K562 (cell line): ENCODE results near the gene KRTAP19-3. TPM values are rescaled to one million over a fixed set of nuclear protein-coding genes. Genes with fewer than 3 reads are reported as not detected.

ENCODE experiments used
- ATAC-seq: fragments of 200-7000 bp; cut with Tn5 transposase; 3 replicates; pipeline ENCODE4 v1.9.1; 2020; ENCODE audit warnings: moderate library complexity
- BruUV-seq: library from RNA; stranded (reverse); fragments of 400-500 nt; replicated peaks from 2 replicates; lab custom pipeline; 2021; lab: Mats Ljungman, UMichigan
- CTCF ChIA-PET: fragments of 300-600 bp; formaldehyde crosslinking; extraction: SDS; loops from one replicate; lab custom pipeline; 2021; ENCODE audit warnings: low intra/inter-chr PET ratio; lab: Yijun Ruan, JAX
- POLR2A ChIA-PET: fragments of 300-600, 350-650 bp; sonication (Branson Sonifier 250); formaldehyde crosslinking; extraction: SDS; loops from one replicate; lab custom pipeline; 2021; ENCODE audit warnings: antibody characterized with exemption, inconsistent platforms; lab: Yijun Ruan, JAX
- DNase-seq, 4 experiments: peaks; one replicate each; pipeline versions ENCODE4 v3.0.0 to v3.0.0-alpha.2; 2011 to 2018; ENCODE audit warnings: low spot score in 3 of 4, mixed read lengths in 3 of 4; ENCODE audit errors: extremely low read depth in 1 of 4
- FAIRE-seq: peaks from 2 replicates; lab custom pipeline; 2011; peaks lifted over from hg19 to GRCh38; lab: Jason Lieb, UNC
- H2AFZ ChIP-seq: 2 replicates; pipeline ENCODE4 v1.6.0; 2011; ENCODE audit warnings: low read depth, low read length, control low read depth, inconsistent platforms
- H3K27ac ChIP-seq: fragments of 200-600 bp; 3 replicates; pipeline ENCODE4 v1.8.0; 2011; ENCODE audit warnings: low read depth, mild to moderate bottlenecking, control low read depth, inconsistent platforms, low read length, moderate library complexity, mixed read lengths; ENCODE audit errors: extremely low read depth
- H3K27me3 ChIP-seq, 2 experiments: fragments of 300-600 bp in 1 of 2; 2 replicates in 1 of 2; 3 replicates in 1 of 2; pipeline versions ENCODE4 v1.6.0 to v1.8.0; 2011; ENCODE audit warnings: inconsistent platforms in 2 of 2, low read length in 2 of 2, mild to moderate bottlenecking in 1 of 2, mixed read lengths in 1 of 2, moderate library complexity in 1 of 2; ENCODE audit not compliant: control insufficient read depth in 2 of 2, insufficient read depth in 2 of 2
- H3K36me3 ChIP-seq: fragments of 300-600 bp; 3 replicates; pipeline ENCODE4 v1.8.0; 2011; ENCODE audit warnings: mild to moderate bottlenecking, low read length, inconsistent platforms; ENCODE audit not compliant: control insufficient read depth, insufficient read depth
- H3K4me1 ChIP-seq, 2 experiments: fragments of 200-600 bp in 1 of 2; replicated peaks in 1 of 2; 2 replicates in 1 of 2; 3 replicates in 1 of 2; pipeline versions ENCODE4 v1.5.1 to v1.8.0; 2011; ENCODE audit warnings: inconsistent platforms in 2 of 2, low read length in 2 of 2, mild to moderate bottlenecking in 1 of 2, mixed read lengths in 1 of 2, moderate library complexity in 1 of 2; ENCODE audit not compliant: control insufficient read depth in 2 of 2, insufficient read depth in 2 of 2
- H3K4me2 ChIP-seq: 2 replicates; pipeline ENCODE4 v1.6.1; 2011; ENCODE audit warnings: low read length, control low read depth, inconsistent platforms, mixed read lengths; ENCODE audit not compliant: insufficient read depth
- H3K4me3 ChIP-seq: fragments of 200-600 bp; sonication (generic), shearing (Covaris generic); 2 replicates; pipeline ENCODE4 v1.5.1; 2016; ENCODE audit warnings: control low read depth, inconsistent platforms
- H3K79me2 ChIP-seq: fragments of 200-600 bp; 3 replicates; pipeline ENCODE4 v1.8.0; 2011; ENCODE audit warnings: low read length, inconsistent platforms; ENCODE audit not compliant: control insufficient read depth, insufficient read depth
- H3K9ac ChIP-seq, 2 experiments: 2 replicates each; pipeline versions ENCODE4 v1.6.0 to v1.6.1; 2011; ENCODE audit warnings: low read depth in 2 of 2, low read length in 2 of 2, control low read depth in 1 of 2, inconsistent platforms in 1 of 2, mild to moderate bottlenecking in 1 of 2, mixed read lengths in 1 of 2; ENCODE audit not compliant: insufficient read depth in 1 of 2
- H3K9me1 ChIP-seq: one replicate; pipeline ENCODE4 v1.6.0; 2011; ENCODE audit warnings: inconsistent platforms, mild to moderate bottlenecking, low read length, moderate library complexity; ENCODE audit not compliant: control insufficient read depth, insufficient read depth
- H3K9me3 ChIP-seq: replicated peaks from 2 replicates; pipeline ENCODE4 v1.5.1; 2011; ENCODE audit warnings: low read depth, low read length, inconsistent platforms; ENCODE audit not compliant: control insufficient read depth, insufficient read depth
- H4K20me1 ChIP-seq: replicated peaks from 2 replicates; pipeline ENCODE4 v1.6.1; 2011; ENCODE audit warnings: low read length, inconsistent platforms, mixed read lengths; ENCODE audit not compliant: control insufficient read depth, insufficient read depth
- BRD4 ChIP-seq: fragments of 200-600 bp; sonication (generic); IDR thresholded peaks from 2 replicates; pipeline ENCODE4 v1.6.1; 2017; ENCODE audit warnings: inconsistent platforms
- BRF1 ChIP-seq: IDR thresholded peaks from 3 replicates; pipeline ENCODE4 v1.6.1; 2011; ENCODE audit warnings: borderline replicate concordance, mild to moderate bottlenecking; ENCODE audit not compliant: insufficient read length; ENCODE audit errors: extremely low read depth
- ERF ChIP-seq: fragments of 450-650 bp; formaldehyde crosslinking; IDR thresholded peaks from 2 replicates; pipeline ENCODE4 v1.4.0; 2020; ENCODE audit warnings: mild to moderate bottlenecking, mixed read lengths
- ESRRA ChIP-seq: fragments of 450-650 bp; IDR thresholded peaks from 2 replicates; pipeline ENCODE4 v1.6.1; 2014; ENCODE audit warnings: low read depth, mild to moderate bottlenecking, moderate library complexity, borderline replicate concordance
- RBBP5 ChIP-seq: fragments of 200-600 bp; sonication (generic); IDR thresholded peaks from 2 replicates; pipeline ENCODE4 v1.6.1; 2012; ENCODE audit warnings: borderline replicate concordance, mild to moderate bottlenecking, low read length, control low read depth, inconsistent platforms; ENCODE audit not compliant: insufficient read depth, poor library complexity, severe bottlenecking
- RCOR1 ChIP-seq, 2 experiments: IDR thresholded peaks; 2 replicates each; pipeline ENCODE4 v1.6.1; 2012; ENCODE audit warnings: low read depth in 2 of 2, low read length in 2 of 2, borderline replicate concordance in 1 of 2, improper control_type of control experiment in 1 of 2
- SP2 ChIP-seq: IDR thresholded peaks from 2 replicates; pipeline ENCODE4 v1.6.1; 2011; ENCODE audit warnings: mild to moderate bottlenecking, low read depth, low read length, moderate library complexity; ENCODE audit not compliant: poor library complexity, severe bottlenecking; ENCODE audit errors: extremely low read depth
- TARDBP ChIP-seq: fragments of 450-650 bp; IDR thresholded peaks from 2 replicates; pipeline ENCODE4 v1.6.1; 2016
- ZNF140 ChIP-seq: fragments of 250-450 bp; sonication (Bioruptor Pico); IDR thresholded peaks from 2 replicates; pipeline ENCODE4 v1.8.0; 2021; ENCODE audit warnings: moderate library complexity, mild to moderate bottlenecking, inconsistent platforms
- ZNF174 ChIP-seq: fragments of 250-450 bp; sonication (Bioruptor Pico); IDR thresholded peaks from 2 replicates; pipeline ENCODE4 v1.4.0; 2020; ENCODE audit warnings: mild to moderate bottlenecking
- ZNF23 ChIP-seq: fragments of 250-450 bp; sonication (Bioruptor Pico); IDR thresholded peaks from 2 replicates; pipeline ENCODE4 v1.4.0; 2020; ENCODE audit warnings: mild to moderate bottlenecking
- WGBS: fragments of 100-300 bp; shearing (Covaris generic); methylation state at CpG from one replicate; pipeline ENCODE4 v1.1.6; 2016; ENCODE audit warnings: low coverage, mixed read lengths; ENCODE audit not compliant: insufficient coverage; ENCODE audit errors: missing lambda C conversion rate; 5-methylcytosine and 5-hydroxymethylcytosine counted together
- in situ Hi-C: fragments of 300-500 bp; cut with MboI; formaldehyde crosslinking; loops from 4 replicates; pipeline ENCODE4 v1.15.0; 2018; ENCODE audit warnings: inconsistent platforms, mixed read lengths
- intact Hi-C: fragments of 100-400 bp; cut with micrococcal nuclease; formaldehyde crosslinking; loops from 2 replicates; pipeline ENCODE4 v1.14.2; 2022
- polyA plus RNA-seq, 8 experiments: library from polyadenylated mRNA; depleted of rRNA in 4 of 8; stranded (reverse) in 5 of 8; unstranded in 3 of 8; fragments of >200 nt; fragmentation: Nextera tagmentation in 2 of 8; fragmentation: Illumina TruSeq in 1 of 8; extraction: Ambion mirVana in 2 of 8; extraction: Trizol in 1 of 8; gene quantifications; 2 replicates each; pipeline versions ENCODE4 v1.2.1 to v1.2.3, GENCODE V29; 2011 to 2014; ENCODE audit warnings: inconsistent platforms in 1 of 8, missing spikeins in 1 of 8
- total RNA-seq, 7 experiments: library from RNA; depleted of rRNA in 6 of 7; stranded (reverse); fragments of >200 nt in 6 of 7; fragmentation: Illumina TruSeq in 2 of 7; extraction: Trizol in 2 of 7; gene quantifications; 2 replicates each; pipeline versions ENCODE4 v1.2.1 to v1.2.3, GENCODE V29; 2011 to 2021; ENCODE audit warnings: low replicate concordance in 1 of 7
- TF ChIP-seq, protein P1 (sequence below), 2 experiments: IDR thresholded peaks; 2 replicates each; pipeline ENCODE4 v1.6.1; 2011; ENCODE audit warnings: borderline replicate concordance in 1 of 2, control low read depth in 1 of 2, low read depth in 1 of 2, low read length in 1 of 2, mild to moderate bottlenecking in 1 of 2, mixed read lengths in 1 of 2, moderate library complexity in 1 of 2; ENCODE audit not compliant: insufficient read depth in 1 of 2, insufficient read length in 1 of 2, poor library complexity in 1 of 2, severe bottlenecking in 1 of 2; ENCODE audit errors: extremely low read depth in 1 of 2

KRTAP19-3 gene
- total and polyA plus RNA-seq, 9 of the 15 experiments (the other 6 are each of a cell fraction or from before 2014, with no cell fraction given): not detected

DNA sequence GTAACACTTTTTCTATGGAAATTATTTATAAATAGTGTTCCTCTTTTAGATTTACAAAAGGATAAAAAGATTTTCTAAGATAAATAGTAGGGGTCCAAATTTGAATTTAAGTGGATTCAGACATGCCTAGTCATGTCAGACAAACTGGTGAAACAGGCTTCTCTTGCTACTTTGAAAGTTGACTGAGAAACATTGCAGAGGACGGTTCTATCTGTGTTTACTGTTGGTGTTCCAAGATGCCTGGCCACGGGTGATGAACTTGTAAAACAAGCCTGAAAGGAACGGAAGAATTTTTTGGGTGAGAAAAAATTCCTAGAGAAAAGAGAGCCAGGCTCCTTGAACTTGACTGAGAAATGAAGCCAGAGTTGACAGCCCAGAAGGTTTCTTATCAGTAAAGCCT lies 13.8 kb downstream of the KRTAP19-3 start (continued):
- TF ChIP-seq, protein P1, sequence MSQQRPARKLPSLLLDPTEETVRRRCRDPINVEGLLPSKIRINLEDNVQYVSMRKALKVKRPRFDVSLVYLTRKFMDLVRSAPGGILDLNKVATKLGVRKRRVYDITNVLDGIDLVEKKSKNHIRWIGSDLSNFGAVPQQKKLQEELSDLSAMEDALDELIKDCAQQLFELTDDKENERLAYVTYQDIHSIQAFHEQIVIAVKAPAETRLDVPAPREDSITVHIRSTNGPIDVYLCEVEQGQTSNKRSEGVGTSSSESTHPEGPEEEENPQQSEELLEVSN (IDR thresholded peaks at IDR 0.05; ENCODE audit: borderline replicate concordance in 1 of 2, extremely low read depth in 1 of 2, insufficient read depth in 1 of 2, insufficient read length in 1 of 2, low read depth in 1 of 2, low read length in 1 of 2, poor library complexity in 1 of 2, severe bottlenecking in 1 of 2): no peak
- TF ChIP-seq BRF1 (no peak), ZNF140 (CRISPR knock-in tag) (no peak)
- TF ChIP-seq, all 486 proteins: peak for 0

DNA sequence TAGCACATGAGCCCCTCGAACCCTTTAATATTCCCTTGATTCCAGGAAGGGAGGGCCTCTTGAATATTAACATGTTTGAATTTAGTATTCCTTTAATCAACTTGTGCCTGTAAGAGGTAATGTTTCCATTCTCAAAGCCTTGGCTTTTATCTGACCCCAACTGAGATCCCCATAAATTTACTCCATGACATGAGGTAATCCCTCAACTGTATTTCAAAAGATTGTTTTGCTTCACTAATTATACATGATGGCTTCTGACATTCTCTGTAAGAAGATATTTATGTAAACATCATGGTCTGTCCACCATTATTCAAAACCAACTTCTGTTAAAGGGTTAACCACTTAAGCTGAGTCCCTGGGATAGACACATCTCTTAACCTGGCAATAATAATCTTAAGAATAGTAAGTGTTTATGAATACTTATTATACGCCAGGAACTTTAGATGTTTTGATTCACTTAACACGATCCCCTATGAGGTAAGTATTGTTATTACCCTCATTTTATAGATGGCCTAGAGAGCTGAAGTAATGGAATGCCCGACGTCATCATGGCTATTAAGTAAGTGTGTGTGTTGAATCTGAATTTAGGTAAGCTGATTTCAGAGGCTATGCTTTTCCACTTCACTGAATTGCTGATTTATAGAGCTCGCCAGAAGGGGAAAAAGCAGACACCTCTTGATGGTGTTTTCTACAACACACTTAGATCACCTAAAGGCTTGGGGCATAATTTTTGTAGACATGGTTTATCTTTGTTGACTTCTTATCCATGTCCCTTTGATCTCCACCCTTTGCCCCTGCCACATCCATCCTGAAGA lies 22.7 kb downstream of the KRTAP19-3 start:
- Histone ChIP-seq H3K79me2 (no peaks in the 10 kb centered on the region), H3K4me1 (no peaks in the 10 kb centered on the region), H3K9ac (no peak overlapping the region), H3K27ac (no peak overlapping the region), H2AFZ (no peak overlapping the region), H3K4me2 (no peak overlapping the region), H3K9me3 (no peaks in the 10 kb centered on the region), H3K27me3 (no peaks in the 10 kb centered on the region), H3K9me1 (no peaks in the 10 kb centered on the region), H3K4me3 (no peak overlapping the region), H4K20me1 (no peaks in the 10 kb centered on the region), H3K36me3 (no peaks in the 10 kb centered on the region)
- WGBS: under 1% methylated on average over 6 of the region's 6 CpGs
- TF ChIP-seq RCOR1 (IDR thresholded peaks at IDR 0.05; ENCODE audit: borderline replicate concordance in 1 of 2, low read depth in 2 of 2, low read length in 2 of 2): no peak
- TF ChIP-seq ZNF174: no peak
- no peak for TF ChIP-seq BRD4
- no peak for TF ChIP-seq TARDBP
- no peak for TF ChIP-seq ESRRA
- no peak for TF ChIP-seq ZNF23 (CRISPR knock-in tag)
- TF ChIP-seq RBBP5: no peak
- no peak for TF ChIP-seq ERF
- no peak for TF ChIP-seq SP2
- BruUV-seq: no TSS peak
- DNase-seq (no peak), ATAC-seq (no peak), FAIRE-seq (no peak)
- ChIA-PET CTCF (no interaction called here), POLR2A (no interaction called here)
- in situ Hi-C loops: no loop called here
- intact Hi-C loops: no loop called here
